ENCODE results near the gene RPL18.

The RPL18 gene

DNA sequence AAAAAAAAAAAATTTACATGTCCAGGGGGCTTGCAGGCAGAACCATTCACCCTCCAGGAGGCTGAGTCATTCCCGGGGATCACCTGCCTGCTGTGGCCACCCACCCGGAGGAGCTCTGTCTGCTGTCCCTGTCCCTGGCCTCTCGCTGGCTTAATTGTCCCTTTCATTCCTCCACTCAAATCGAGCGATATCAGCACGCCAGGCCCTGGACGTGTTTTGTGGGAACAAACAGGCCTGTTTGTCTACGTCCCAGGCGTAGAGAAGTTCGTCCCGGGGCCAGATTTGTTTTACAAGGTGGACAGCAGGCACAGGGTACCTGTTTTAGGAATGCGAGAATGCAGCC, 45.8 kb downstream of the RPL18 start:
- DNase-seq: no peak

DNA sequence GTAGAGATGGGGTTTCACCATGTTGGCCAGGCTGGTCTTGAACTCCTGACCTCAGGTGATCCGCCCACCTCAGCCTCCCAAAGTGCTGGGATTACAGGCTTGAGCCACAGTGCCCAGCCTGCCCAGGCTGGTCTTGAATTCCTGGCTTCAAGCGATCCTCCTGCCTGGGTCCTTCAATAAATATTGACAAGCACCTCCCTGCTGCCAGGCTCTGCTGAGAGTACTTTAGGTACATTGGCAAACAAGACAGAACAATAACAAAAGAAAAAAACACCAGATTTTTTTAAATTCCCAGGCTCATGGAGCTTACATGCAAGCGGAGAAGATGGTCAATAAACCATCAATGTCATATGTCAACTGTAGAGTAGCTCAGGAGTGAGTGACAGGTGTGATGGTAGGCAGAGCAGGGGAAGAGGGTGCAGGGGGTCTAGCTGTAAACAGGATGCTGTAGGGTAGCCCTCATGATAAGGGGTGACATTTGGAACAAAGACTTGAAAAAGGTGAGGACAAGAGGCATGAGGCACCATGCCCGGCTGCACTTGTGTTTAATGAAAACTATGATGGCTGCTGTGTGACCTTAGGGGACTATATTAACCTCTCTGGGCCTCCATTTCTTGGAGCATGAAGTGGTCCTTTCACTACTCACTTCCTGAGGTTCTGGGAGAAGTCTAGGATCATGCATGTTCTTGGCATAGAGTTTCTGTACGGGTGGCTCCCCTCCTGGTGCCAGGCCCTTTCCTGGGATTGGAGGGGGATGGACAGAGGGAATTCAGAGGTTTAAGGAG, 47.4 kb downstream of the RPL18 start:
- no peak for DNase-seq

DNA sequence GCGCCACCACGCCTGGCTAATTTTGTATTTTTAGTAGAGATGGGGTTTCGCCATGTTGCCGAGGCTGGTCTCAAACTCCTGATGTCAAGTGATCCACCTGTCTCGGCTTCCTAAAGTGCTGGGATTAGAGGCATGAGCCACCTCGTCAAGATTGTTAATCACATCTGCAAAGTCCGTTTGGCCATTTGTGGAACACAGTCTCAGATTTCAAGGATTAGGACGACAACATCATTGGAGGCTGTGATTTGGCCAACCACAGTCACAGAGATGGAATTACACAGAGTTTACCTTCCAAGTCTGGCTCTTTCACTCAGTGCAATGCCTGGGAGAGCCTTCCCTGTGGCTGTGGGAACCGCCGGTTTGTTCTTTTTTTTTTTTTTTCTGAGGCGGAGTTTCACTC, 49.2 kb downstream of the RPL18 start:
- no peak for DNase-seq

DNA sequence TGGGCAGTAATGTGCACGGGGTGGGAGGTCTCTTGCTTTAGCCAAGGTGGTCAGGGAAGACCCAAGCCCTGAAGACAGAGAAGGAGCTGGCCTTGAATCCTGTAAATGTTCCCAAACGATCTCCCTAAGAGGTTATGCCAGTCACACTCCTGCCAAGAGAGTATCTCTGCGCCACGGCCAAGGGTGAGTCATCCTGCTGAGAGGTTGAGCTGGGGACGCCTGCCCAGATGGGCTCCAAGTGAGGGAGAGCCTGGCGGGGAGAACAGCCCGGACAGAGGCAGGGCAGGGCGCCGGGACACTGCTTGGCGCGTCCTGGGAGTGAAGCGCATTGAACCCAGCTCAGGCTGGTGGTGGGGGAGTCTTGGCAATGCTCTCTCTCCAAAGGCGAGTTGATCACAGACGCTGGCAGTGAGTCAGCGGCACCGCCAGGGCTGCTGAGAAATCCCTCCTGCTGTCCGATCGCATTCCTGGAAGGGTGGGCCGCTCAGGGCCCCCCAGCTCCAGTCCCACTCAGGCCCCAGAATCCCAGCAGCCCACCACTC, 50.6 kb downstream of the RPL18 start:
- DNase-seq: peak; percentile 95
